Muscle of arm (tissue), 14 donors: ENCODE measurements around the gene HIVEP1. TPM values are rescaled to one million over a fixed set of nuclear protein-coding genes. Genes with fewer than 3 reads are reported as not detected.

Experiments used
- DNase-seq: peaks from one replicate; pipeline ENCODE4 v3.0.0-alpha.2; 2013
- long read RNA-seq, 11 donors: transcript quantifications; one replicate each; lab custom pipeline, GENCODE V29; 2026
- polyA plus RNA-seq, 12 donors: library from polyadenylated mRNA; unstranded; fragments of 120-200 nt; gene quantifications; one replicate each; pipeline ENCODE4 v1.2.1, GENCODE V29; 2013; ENCODE audit not compliant: insufficient read length in 12 of 12

HIVEP1 gene
- polyA plus RNA-seq: 10 to 100 TPM in 11 of 12 donors, not detected in 1; 20.2 to 41.8 (median 24.3) TPM
- long read RNA-seq, donor 1, partial matches to known transcripts: 0 of 5 reads
- long read RNA-seq, donor 1, other reads (novel, unspliced or antisense): 0 of 5 reads
- long read RNA-seq, donor 2, partial matches to known transcripts: 7 of 8 reads
- long read RNA-seq, donor 2, other reads (novel, unspliced or antisense): 0 of 8 reads
- long read RNA-seq, donor 3, partial matches to known transcripts: 0 of 1 reads
- long read RNA-seq, donor 3, other reads (novel, unspliced or antisense): 0 of 1 reads
- long read RNA-seq, donor 4: 0 reads
- long read RNA-seq, donor 5, partial matches to known transcripts: 0 of 7 reads
- long read RNA-seq, donor 5, other reads (novel, unspliced or antisense): 0 of 7 reads
- long read RNA-seq, donor 6, partial matches to known transcripts: 0 of 2 reads
- long read RNA-seq, donor 6, other reads (novel, unspliced or antisense): 0 of 2 reads
- long read RNA-seq, donor 7, partial matches to known transcripts: 0 of 2 reads
- long read RNA-seq, donor 7, other reads (novel, unspliced or antisense): 0 of 2 reads
- long read RNA-seq, donor 8, partial matches to known transcripts: 0 of 3 reads
- long read RNA-seq, donor 8, other reads (novel, unspliced or antisense): 0 of 3 reads
- long read RNA-seq, donor 9, partial matches to known transcripts: 0 of 1 reads
- long read RNA-seq, donor 9, other reads (novel, unspliced or antisense): 0 of 1 reads
- long read RNA-seq, donor 10: 0 reads
- long read RNA-seq, donor 11, partial matches to known transcripts: 6 of 10 reads
- long read RNA-seq, donor 11, other reads (novel, unspliced or antisense): 0 of 10 reads

DNA sequence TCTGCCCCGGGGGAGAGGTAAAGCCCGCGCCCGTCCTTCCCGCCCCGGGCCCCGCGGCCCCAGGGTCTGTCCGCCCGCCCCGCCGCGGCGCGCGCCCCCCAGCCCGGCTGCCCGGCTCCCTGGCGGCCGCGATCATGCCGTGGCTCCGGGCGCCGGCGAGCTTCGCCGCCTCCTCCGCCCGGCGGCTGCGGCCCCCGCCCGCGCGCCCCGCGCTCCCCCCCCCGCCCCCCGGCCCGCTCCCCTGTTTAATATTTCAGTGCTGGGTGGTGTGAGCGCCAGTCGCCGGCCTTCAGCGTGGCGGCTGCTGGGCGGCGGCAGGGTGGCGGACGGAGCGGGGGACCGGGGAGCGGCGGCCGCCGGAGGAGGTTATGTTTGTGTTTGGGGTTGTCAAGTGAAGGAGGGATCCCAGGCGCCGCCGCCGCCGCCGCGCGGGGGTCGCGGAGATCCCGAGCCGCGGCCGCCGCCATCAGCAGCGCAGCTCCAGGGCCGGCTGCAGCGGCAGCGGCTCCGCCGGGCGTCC, at the start of gene HIVEP1:
TSS of gene HIVEP1 (plus strand) at position 275 of the 520 bp plus-strand sequence. CDS start 3,317 bp downstream, outside the sequence.
- no peak for DNase-seq

DNA sequence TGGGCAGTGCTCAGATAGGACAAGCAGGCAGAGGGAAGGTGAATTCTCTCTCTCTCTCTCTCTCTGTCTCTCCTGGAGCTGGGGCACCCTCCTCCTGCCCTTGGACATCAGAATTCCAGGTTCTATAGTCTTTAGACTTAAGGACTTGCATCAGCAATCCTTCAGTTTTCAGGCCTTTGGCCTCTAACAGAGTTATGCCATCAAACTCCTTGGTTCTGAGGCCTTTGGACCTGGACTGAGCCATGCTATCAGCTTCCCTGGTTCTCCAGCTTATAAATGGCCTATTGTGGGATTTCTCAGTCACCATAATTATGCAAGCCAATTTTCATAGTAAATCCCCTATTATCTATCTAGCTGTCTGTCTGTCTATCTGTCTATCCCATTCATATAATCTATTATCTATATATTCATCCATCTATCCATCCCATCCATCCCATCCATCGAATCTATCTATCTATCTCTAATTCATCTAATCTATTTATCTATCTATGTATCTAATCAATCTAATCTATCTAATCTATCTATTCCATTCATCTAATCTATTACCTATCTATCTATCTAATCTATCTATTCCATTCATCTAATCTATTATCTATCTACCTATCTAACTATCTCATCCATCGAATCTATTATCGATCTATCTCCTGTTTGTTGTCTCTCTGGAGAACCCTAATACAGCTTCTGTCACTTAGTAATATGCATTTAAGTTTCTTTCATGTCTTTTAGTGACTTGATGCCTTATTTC, 48.2 kb upstream of the HIVEP1 start:
- no peak for DNase-seq

DNA sequence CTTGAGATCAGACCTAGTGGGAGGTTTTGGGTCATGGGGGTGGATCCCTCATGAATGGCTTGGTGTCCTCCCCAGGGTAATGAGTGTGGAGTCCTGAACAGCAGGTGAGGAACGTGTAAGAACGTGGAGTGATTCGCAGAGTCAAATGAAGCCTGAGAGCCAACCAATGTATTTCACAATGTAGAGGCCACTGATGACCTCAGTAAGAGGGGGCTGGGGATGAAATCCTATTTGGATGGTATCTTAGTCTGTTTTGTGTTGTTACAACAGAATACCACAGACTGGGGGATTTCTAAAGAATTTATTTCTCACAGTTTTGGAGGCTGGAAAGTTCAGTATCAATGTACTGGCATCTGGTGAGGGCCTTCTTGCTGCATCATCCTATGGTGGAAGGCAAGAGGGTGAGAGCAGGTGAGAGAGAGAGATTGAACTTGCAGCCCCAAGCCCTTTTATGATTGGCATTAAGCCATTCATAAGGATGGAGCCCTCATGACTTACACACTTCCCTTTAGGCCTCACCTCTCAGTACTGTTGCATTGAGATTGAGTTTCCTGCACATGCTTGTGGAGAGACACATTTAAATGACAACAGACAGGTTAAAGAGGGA, 47.3 kb upstream of the HIVEP1 start:
- DNase-seq: no peak

DNA sequence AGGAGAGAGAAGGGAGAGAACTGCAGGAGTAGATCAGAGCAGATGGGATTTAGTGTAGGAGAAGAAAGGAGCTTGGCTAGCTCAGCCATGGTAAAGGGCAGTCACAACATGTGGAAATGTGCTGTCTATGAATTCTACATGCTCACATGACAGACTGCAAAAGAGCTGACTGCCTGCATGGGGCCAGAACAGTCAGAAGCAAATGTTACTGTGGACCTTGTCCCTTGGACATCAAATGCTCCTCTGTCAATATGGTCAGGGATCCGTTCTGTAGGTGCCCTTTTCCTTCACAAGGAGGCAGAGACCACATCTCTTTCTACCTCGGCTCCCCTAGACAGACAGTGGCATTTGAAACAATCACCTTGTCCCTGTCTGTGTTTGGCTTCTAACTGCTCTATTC, 46.6 kb upstream of the HIVEP1 start:
- no peak for DNase-seq

DNA sequence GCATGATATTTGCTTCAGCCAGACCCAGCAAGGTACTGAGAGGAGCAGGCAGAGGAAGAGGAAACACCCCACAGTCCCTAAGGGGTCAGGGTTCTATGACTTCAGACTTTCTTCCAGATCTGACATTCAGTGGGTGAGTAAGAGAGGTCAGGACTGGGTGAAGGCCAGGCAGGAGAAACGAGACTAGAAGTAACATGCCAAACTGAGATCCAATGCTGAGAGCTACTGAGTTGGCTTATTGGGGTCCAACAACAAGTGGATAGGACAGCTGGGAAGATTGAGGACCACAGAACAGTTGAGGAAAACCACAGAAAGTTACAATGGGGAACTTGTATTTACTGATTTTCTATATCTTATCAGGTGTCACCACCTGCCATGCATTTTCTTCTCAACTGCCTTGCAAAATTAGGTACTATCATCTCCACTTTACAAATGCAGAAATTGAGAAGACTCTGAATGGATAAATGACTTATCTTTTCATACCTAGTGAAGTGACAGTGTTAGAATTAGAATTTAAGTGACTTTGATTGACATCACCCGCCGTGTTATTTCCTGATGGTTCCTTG, 43.8 kb upstream of the HIVEP1 start:
- no peak for DNase-seq

DNA sequence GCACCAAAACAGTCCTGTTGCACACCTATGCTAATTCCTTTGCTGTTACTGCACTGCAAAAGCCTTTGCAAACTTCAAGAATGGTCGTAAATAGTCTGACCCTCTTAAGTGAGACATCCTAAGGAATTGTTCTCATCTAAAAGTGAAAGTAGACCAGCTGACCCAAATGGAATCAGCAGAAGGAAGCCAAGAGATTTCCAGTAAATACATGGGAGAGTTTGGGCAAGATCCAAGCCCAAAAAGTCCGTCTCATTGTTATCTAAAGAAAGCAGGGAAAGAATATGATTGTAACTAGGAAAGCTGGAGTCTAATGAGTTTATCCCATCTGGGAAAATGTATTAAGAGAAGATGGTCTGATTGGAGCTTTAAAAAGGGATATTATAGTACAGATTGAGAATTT, 43.0 kb upstream of the HIVEP1 start:
- peak; percentile 59 for DNase-seq

DNA sequence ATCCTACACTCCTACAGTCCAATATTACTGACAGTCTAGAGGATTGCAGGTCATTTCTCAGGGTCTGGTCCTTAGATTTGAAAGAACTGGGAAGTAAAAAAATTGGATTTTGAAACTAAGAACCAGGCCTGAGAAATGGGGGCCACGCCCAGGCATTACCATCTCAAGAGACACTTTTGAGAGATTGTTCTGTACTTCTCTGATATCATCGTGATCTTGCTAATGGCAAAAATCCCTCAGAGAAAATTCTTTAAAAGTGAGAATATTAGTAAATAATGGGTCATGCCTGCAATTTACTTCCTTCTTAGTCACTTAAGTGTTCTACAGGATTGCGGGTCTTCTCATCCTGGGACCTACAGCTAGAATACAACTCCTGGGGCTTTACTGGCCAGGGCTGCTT, 42.0 kb upstream of the HIVEP1 start:
- DNase-seq: no peak

DNA sequence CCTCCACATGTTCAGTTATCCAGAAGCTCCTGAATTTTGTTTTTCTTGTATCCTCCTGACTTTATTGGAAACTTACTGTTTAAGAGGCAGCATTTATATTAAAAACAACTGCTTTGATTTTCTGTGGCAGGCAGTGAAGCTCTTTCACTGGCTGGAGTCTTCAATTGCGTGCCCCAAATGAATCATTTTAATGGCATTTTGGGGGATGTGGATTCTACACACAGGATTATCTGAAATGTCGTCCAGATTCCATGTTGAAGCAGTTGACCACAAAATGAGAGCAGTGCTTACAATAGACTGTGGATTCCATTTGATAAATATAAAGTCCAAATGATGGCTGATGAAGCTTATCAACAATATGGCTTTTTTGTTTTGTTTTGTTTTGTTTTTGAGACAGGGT, 41.0 kb upstream of the HIVEP1 start:
- DNase-seq: no peak

DNA sequence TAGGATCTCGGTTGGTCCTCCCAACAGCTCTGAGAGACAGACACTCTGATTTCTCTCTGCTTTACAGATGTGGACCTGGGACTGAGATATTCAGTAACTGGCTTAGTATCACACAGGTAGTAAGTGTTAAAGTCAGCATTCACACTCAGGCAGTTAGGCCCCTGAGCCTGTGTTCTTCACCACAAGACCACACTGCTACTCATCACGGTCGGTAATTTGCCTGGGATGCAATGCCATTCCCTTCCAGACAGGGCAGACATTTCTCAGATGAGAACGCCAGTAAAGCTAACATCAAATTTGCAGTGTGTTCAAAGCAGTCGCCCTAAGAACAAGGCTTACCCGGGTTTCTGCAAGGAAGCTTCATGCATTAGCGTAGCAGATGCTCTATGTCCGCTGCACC, 39.8 kb upstream of the HIVEP1 start:
- DNase-seq: no peak

DNA sequence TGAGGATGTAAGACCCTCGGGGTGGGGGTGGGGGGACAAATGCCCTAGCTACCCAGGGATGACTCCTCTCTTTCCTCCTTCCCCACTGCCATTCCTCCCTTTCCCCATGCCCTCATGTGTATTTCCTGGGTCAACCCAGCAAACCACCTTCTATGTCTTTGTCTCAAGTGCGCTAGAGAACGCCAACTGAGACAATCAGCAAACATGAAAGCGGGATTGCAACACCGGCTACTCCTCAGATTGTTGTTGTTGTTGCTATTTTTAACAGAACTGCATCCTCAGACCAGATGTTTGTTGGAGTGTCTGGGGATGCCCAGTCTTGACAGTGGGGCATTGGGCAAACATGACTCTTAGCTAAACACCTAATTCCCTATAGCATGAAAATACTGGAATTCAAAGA, 39.3 kb upstream of the HIVEP1 start:
- no peak for DNase-seq

DNA sequence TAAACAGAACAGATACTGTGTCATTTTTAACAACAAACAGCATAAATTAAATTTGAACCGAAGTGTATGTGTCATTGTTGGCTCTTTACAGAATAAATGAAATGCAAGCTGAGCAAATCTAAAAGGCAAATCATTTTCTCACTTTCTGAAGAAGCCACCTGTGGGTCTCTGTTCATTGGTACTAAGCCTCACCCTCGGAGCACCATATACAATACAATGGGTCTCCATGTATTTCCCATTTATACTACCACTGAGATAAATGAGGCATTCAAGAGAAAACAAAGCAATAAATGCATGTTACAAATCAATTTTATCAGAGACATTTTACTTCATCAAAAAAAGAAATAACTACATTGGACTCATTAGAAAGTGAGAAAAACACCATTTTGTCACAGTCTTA, 38.9 kb upstream of the HIVEP1 start:
- DNase-seq: no peak

DNA sequence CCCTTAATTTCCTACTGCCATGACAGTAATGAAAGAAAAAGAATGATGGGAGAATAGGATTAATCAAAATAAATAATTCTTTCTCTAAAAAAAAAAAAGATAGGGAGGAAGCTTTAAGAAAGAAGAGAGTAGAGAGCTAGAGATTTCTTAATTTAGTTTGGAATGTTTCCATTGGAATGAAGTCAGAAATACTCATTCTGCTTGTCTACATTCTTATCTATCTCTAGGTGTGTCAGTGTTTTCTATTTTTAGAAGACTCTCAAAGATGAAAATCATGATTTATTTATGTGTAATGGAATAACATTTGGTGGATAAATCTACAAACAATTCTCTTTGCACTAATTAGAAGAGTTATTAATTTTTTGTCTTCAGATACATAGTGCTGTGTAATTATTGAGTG, 38.0 kb upstream of the HIVEP1 start:
- DNase-seq: no peak

DNA sequence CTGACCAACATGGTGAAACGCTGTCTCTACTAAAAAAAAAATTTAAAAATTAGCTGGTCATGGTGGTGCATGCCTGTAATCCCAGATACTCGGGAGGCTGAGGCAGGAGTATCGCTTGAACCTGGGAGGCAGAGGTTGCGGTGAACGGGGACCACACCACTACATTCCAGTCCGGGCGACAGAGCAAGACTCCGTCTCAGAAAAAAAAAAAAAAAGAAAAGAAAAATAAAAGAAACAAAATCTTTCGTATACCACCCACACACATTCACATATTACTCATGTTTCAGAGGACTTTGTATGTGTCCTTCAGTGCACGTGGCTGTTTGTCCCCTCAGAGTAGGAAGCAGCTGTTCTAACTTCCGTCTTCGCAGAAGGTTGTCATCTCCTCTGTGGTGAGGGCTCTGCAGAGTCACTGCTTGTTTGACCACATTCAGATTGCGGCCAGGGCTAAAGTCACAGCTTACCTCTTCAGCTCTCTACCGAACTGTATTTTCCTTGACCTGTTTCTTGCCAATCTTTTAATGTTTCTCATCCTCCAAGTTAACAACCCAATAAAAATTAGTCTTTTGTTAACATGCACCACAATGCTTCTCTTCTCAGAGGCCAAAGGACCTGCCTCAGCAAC, 36.6 kb upstream of the HIVEP1 start:
- DNase-seq: no peak

DNA sequence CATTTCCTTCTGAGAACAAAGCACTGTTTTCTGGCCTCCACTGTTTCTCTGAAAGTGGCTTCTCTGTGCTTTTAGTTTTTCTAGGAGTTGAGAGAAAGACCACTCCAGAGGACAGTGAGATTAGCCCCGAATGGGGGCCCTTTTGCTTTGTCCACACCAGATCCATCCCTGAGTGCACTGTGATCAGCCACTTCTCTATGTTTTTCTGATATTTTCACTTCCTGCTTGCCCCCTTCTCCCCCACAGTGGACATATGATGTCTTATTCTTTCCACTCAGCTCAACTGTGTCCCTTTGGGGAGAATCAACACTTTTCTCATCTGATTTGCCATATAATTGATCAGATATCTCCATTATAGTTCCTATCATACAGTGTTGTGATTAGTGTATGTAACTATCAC, 35.6 kb upstream of the HIVEP1 start:
- DNase-seq: no peak

DNA sequence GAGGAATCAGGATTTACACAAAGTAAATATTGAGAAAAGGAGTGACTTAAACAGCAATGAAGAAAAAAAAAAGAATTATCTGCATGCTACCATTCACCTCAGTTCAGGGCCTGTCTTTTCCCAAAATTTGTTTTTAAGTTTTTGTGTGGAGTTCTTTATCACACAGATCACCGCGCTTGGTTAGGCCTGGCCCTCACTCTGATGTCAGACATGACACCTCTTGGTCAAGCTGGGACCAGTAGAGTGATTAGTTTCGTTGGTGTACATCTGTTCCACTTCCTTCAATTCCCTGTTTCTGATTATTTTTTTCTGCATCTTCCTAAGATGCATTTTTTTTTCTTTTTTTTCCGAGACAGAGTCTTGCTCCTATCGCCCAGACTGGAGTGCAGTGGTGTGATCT, 34.9 kb upstream of the HIVEP1 start:
- DNase-seq: no peak

DNA sequence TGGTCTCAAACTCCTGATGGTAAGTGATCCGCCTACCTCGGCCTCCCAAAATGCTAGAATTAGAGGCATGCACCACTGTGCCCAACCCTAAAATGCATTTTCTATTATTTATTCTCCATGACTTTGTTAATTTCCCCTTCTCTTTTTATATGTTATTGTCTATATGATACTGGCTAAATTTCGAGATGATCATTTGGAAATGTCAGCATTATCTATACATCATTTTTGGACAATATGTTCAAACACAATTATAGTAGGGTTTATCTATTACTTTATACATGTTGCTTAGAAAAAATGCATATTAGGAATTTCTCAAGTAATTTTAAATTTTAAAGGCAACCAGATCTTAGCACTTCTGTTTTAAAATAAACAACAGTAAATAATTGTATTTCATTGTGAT, 34.4 kb upstream of the HIVEP1 start:
- DNase-seq: no peak

DNA sequence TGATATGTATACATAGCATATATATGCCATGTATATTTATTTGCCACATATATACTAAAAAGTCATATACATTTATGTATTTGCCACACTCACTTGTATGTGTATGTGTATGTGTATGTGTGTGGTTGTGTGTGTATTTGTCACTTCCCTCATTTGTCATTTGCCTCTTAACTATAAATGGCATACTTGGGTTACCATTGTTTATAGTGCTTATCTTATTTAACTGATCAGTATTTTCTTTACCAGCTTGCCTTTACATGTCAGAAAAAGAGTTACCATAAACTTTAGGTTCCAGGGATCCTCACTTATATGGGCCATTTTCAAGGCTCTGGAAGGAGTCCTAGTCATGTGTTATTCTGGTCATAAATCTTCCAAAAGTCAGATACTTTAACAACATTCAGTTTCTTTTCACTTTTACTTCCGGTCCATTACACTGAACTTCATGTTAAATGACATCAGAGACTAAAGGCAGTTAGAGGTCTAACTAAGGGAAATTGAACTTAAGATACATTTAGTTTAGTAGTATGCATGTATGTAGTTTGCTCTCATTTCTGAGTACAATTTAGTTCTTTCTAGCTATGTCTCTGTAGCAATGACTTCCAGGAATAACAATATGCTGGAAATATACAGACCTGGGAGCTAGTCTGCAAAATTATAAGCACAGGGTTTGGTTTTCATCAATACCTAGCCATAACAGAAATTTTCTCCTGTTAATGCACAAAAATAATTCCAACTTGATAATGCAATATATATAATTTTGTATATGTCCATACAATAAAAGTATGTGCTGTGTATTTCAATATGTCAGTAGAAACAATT, 33.7 kb upstream of the HIVEP1 start:
- no peak for DNase-seq

DNA sequence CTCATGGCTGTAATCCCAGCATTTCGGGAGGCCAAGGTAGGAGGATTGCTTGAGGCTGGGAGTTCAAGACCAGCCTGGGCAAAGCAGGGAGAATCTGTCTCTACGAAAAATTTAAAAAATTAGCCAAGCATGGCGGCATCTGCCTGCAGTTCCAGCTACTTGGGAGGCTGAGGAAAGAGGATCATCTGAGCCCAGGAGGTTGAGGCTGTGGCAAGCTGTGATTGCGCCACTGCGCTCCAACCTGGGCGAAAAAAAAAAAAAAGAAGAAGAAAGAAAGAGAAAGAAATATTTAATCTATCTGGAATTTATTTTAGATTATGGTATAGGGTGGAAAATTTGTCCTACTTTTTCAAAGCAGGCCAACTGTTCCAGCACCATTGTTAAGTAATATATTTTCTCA, 32.2 kb upstream of the HIVEP1 start:
- no peak for DNase-seq

DNA sequence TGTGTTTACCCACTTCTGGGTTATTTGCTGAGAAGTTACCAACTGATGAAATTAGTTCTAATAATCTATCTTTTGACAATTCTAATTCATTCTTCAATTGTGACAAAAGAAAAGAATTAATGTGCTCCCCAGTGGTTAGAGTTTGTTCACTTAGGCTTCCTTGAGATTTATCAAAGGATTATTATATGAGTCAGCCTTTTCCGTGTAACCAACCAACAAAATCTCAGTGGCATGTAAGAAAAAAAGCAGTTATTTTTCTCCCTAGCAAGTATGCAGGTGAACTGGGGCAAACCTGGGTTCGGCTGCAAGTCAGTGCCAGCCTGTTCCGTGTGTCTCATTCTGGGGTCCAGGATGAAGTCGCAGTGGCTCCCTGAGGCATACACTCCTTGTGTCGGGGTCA, 28.8 kb upstream of the HIVEP1 start:
- DNase-seq: no peak

DNA sequence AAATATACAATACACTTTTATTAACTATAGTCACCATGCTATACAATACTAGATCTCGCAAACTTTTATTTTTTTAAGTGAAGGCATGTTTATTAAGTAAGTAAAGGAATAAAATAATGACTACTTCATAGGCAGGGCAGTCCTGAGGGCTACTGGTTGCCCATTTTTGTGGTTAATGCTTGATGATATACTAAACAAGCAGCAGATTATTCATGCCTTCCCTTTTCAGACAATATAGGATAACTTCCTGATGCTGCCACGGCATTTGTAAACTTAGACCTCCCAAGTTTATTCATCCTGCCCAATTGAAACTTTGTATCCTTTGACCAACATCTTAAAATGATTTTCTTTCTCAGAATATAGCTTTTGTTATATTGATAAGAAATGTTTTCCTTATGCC, 24.7 kb upstream of the HIVEP1 start:
- no peak for DNase-seq
